PC-9 (cell line): Measurements from ENCODE around the gene INSYN2B.

Source experiments
- EZH2 ChIP-seq: fragments of 200-600 bp; sonication (generic); IDR thresholded peaks from 2 replicates; pipeline ENCODE4 v1.8.0; 2017; ENCODE audit warnings: antibody characterized with exemption, low read depth
- TF ChIP-seq, protein P1 (sequence below): fragments of 200-600 bp; sonication (generic); conservative IDR thresholded peaks from 2 replicates; pipeline ENCODE4 v1.6.1; 2017; ENCODE audit warnings: mixed run types, antibody characterized with exemption, mild to moderate bottlenecking, moderate library complexity

DNA sequence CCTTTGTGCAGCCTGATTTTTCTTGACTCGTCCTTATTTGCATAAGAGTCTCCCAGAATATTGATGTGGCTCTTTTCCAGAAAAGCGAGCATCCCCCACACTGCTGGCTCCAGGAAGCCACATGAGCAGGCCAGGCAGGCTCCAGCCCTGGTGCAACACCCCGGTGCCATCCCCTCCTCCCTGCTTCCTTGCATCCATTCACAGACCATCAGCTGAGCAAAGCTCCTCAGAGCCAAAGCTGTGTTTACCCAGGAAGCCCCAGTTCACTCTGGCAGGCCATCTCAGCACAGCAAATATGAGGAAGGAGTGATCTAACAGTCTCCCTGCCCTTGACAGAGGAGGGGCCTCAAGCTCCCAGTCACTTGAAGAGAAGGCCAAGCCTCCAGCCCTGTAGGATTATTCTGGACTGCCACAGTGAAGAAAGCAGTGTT, 34.4 kb downstream of the INSYN2B start:
- TF ChIP-seq, protein P1, sequence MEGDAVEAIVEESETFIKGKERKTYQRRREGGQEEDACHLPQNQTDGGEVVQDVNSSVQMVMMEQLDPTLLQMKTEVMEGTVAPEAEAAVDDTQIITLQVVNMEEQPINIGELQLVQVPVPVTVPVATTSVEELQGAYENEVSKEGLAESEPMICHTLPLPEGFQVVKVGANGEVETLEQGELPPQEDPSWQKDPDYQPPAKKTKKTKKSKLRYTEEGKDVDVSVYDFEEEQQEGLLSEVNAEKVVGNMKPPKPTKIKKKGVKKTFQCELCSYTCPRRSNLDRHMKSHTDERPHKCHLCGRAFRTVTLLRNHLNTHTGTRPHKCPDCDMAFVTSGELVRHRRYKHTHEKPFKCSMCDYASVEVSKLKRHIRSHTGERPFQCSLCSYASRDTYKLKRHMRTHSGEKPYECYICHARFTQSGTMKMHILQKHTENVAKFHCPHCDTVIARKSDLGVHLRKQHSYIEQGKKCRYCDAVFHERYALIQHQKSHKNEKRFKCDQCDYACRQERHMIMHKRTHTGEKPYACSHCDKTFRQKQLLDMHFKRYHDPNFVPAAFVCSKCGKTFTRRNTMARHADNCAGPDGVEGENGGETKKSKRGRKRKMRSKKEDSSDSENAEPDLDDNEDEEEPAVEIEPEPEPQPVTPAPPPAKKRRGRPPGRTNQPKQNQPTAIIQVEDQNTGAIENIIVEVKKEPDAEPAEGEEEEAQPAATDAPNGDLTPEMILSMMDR: no peak
- no peak for TF ChIP-seq EZH2
